HG02970 (cell line): ENCODE measurements around the gene CFLAR.
A peak's percentile ranks its signal among the peaks of the same experiment; 100 is the strongest.
"Not testable (repeated sequence)": the region's sequence is repeated elsewhere in the genome, so short reads cannot be mapped to it uniquely, and the experiment has no call there.

Experiments used
- ATAC-seq: cut with Tn5 transposase; IDR thresholded peaks from one replicate; pipeline ENCODE4 v1.9.1; 2021; ENCODE audit warnings: mild to moderate bottlenecking, moderate library complexity, moderate number of reproducible peaks; ENCODE audit not compliant: unreplicated experiment, low FRiP score

CFLAR gene

GRCh38 chr2:201118121-201118960 lies 2.4 kb downstream of the CFLAR start:
- ATAC-seq = peak; percentile 39

DNA sequence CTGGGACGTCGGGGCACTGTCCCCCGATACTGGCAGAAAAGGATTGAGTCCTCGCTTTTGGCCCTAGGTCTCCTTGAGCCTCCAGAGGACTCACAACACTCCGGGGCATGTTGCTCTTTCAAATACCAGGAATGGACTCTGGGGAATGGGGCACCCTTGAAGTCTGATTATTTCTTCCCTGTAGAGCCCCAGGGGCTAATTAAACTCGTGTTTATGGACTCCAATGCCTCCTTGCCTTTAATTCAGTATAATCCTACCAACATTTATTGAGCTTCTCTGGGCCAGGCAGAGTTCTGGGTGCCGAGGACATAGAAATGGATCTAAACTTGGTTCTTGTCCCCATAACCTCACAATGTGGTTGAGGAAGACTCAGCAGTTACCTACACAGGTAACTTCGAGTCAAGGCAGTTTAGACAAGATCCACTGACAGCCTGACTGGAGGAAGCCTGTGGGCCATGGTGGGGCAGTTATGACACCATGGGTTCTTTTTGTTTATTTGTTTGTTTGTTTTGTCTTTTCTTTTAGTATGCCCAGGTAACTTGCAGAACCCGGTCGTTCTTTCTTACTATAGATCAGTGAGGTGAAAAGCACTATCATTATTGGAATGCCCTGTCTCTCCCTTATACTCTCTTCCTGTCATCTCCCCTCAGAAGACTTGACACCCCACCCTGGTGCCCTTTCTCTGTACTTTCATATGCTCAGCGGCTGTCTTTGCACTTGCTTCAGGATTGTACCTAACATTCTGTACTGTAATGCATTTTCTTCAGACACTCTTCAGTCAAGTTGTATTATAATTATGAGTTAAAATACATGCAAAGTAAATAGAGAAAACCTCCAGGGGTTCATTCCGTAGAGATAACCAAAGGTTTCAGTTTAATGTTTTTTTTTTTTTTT lies 3.2 kb downstream of the CFLAR start:
- no peak for ATAC-seq

GRCh38 chr2:201122276-201122675 lies 6.3 kb downstream of the CFLAR start:
- no peak for ATAC-seq

DNA sequence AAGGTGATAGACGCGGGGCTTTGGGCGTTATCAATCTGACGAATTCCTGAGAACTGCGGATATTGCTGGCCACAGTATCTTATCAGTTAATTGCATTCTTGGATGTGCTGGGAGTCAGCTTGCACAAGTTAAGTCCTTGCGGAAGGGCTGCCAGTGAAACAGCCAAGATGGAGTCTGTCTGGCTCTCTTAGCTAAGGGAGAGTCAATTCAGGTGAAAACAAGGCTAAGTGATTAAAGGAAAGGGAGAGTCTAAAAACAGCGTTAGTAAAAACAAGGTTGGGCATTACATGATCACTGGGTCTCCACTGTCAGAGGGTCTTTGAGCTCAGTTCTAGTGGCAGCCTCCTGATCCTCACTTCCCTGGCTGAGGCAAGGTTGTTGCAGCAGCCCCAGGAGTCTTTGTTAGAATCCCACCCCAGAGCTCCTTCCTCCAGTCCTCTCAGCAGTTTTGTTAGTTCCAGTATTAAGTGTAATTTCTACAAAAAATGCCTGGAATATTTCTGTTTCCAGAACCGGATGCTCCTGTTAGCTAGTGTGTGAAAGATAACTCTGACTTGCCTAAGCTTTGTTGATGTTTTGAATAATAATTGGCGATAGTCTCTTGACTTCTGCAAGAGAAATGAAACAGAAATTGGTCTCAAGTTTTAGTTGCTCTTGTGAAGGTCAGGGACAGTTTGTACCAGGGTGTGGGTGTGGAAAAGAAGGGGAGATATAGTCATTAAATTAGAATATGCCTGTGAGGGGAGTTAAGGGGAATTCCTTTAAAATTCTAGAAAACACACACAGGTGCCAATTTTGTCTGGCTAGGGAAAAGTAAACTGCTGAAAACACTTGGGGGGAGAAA lies 10.6 kb downstream of the CFLAR start:
- ATAC-seq = no peak

DNA sequence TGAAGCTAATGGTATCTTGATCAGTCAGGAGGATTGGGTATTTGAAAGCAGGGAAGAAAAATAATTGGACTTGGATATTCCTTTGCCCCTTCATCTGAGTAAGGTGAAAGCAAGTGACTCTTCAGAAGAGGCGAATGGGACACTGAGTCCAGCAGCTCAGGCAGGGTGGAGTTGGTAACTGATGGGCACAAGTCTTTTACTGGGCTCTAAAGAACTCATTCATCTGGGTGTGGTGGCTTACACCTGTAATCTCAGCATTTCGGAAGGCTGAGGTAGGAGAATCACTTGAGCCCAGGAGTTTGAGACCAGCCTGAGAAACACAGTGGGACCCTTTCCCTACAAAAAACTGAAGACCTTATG lies 11.2 kb downstream of the CFLAR start:
- no peak for ATAC-seq

- no peak for ATAC-seq
Measured at GRCh38 chr2:201127570-201127969, 11.6 kb downstream of the CFLAR start.

- no peak for ATAC-seq
Measured at GRCh38 chr2:201128033-201128432, 12.1 kb downstream of the CFLAR start.

DNA sequence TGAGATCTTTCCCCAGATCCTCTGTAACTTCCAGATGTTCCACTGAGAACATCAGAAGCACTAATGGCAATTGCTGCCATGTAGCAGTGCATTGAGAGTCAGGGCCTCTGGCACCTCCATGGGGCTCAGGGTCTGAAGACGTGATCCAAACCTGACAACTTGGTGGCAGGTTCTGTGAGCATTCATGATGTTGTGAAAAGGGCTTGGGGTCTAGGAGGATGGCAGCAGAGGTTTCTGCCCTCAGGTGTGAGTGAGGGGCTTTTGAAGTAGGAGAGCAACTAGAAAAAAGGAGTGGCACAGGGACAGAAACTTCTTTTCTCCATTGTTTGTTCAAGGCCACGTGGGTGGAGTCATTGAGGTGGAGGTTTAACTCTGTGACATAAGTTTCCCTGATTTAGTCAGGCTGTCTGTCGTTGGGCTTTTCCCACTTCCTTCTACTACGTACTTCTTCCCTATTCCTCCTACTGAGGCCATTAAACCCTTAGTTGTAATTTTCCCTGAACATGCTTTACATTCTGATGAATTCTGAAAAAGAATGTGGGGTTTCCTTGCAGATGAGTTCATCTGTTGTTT lies 13.1 kb downstream of the CFLAR start:
- ATAC-seq = no peak

DNA sequence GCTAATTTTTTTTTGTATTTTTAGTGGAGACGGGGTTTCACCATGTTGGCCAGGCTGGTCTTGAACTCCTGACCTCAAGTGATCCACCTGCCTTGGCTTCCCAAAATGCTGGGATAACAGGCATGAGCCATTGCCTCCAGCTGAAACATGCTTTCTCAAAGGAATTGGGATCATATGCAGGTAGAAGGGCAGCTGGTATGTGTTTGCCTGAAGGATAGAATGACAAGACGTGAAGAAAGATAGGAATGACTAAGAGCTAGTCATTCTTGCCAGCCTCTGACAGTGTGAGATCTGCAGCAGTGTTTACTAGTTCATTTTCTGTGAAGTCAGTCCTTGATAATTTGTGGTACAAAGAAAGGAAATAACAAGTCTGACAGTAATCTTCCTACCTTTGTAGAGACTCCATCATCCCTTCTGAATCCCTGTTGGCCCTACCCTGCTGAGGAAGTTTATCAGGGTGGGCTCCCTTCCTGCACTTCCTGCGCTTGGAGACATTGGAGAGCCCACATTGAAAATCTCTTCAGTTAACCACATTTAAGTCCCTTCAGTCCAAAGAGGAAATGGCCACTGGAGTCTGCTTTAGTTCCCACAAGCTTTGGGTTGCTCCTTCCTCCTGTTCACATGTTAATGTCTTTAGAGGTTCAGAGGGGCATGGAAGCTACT lies 14.7 kb downstream of the CFLAR start:
- no peak for ATAC-seq

GRCh38 chr2:201132518-201132917 lies 16.6 kb downstream of the CFLAR start:
- ATAC-seq = no peak

- no peak for ATAC-seq
Measured at GRCh38 chr2:201135386-201135785, 19.4 kb downstream of the CFLAR start.

DNA sequence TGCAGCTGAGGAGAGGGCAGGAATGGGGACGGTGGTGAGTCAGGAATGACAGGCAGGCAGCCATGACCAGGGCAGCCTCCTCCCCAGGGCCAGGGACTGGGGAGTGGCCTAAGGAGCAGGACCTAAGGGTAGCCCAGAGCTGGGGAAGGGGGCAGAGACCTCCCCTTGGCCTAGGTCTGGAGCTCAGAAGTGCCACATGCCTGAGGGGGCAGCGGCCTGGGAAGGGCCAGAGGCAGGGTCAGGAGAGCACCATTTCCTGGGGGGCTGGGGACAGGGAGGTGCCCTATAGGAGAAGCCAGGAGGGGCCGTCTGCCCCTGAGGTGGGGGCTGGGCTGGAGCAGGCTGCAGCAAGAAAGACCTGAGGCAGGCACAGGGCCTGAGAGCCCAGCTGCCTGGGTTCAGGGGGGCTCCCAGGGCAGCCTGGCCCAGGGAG lies 20.9 kb downstream of the CFLAR start:
- no peak for ATAC-seq

DNA sequence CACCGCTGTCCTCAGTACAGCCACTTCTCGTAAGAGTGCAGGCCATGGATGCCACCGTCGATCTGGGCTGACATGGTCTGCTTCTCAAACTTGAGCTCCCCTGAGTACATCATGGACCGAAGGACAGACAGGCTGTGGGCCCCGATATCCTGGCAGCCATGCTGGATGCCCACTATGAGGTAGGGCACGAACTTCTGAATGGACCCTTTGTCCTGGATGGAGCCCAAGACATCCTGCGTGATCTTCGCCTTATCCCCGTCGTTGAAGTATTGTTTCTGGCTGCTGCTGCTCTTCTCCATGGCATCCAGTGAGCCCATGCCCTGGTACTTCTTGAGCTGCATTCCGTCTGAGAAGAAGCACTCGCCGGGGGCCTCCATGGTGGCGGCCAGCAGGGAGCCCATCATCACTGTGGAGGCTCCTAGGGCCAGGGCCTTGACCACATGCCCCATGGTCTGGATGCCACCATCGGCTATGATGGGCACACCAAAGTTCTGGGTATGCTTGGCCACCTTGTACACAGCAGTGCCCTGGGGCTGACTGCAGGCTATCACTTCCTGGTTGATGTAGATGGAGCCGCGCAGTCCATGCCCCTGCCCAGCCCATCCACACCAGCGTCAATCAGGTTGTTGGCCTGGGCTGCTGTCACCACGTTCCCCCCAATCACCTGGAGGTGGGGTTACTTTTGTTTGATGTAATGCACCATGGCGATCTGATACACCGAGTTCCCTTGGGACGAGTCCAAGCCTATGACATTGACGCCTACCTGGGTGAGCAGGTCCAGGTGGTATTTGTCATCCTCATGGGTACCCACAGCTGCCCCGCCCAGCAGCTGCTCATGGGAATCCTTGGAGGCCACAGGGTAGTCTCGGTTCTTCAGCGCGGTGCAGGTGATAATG lies 21.8 kb downstream of the CFLAR start:
- ATAC-seq = no peak

DNA sequence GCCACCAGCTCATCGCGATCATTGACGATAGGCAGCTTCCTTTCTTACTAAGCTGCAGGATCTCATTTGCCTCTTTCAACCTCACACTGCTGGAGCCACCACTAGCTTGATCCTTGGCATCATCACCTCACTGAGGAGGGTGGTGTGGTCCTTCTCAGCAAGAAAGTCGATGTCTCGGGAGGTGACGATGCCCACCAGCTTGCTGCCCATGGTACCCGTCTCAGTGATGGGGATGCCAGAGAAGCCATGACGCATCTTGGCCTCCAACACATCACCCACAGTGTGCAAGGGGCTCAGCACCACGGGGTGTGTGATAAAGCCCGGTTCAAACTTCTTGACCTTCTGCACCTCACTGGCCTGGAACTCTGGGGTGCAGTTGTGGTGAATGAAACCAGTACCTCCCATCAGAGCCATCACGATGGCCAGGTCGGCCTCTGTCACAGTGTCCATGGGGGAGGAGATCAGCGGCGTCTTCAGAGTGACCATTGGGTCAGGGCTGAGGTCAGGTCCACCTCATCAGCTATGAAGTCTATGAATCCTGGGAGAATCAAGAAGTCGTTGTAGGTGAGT lies 22.5 kb downstream of the CFLAR start:
- no peak for ATAC-seq

DNA sequence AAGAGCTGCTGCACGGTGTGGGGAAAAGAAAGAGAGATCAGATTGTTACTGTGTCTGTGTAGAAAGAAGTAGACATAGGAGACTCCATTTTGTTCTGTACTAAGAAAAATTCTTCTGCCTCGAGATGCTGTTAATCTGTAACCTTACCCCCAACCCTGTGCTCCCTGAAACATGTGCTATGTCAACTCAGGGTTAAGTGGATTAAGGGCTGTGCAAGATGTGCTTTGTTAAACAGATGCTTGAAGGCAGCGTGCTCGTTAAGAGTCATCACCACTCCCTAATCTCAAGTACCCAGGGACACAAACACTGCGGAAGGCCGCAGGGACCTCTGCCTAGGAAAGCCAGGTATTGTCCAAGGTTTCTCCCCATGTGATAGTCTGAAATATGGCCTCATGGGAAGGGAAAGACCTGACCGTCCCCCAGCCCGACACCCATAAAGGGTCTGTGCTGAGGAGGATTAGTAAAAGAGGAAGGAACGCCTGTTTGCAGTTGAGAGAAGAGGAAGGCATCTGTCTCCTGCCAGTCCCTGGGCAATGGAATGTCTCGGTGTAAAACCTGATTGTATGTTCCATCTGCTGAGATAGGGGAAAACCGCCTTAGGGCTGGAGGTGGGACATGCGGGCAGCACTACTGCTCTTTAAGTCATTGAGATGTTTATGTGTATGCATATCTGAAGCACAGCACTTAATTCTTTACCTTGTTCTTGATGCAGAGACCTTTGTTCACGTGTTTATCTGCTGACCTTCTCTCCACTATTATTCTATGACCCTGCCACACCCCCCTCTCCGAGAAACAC lies 23.2 kb downstream of the CFLAR start:
- not testable (repeated sequence) for ATAC-seq

DNA sequence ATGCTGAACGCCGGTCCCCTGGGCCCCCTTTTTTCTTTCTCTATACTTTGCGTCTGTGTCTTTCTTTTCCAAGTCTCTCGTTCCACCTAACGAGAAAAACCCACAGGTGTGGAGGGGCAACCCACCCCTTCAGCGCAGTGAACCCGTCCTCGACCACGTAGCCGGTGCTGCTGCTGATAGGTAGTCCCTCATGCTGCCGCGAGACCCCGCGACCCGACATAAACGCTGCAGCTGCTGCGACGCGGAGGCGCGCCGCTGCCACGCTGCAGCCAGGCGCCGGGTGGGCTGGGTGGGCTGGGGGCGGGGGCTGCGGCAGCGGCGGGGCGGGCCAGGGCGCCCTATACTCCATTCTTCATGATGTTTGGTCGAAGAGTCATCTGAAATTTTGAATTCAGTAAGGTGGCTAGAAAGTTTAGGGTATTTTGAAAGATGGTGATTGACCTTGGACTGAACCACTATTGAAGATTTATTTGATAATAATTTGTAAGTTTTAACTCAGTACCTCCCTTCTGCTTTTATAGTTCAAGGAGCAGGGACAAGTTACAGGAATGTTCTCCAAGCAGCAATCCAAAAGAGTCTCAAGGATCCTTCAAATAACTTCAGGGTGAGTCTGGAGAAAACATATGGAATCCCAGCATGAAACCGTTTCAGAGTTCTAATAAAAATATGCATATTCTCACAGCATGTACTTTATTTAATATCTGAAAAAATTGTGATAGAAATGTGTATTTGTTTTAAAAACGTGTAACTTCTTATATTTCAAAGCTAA lies 24.1 kb downstream of the CFLAR start:
- ATAC-seq = no peak
